OCI-LY3 (cell line): ENCODE data around the gene CD96.

Experiments
- CTCF ChIP-seq: fragments of 200-600, 300-600 bp; sonication (generic); IDR thresholded peaks from 2 replicates; pipeline ENCODE4 v1.5.1; 2014; ENCODE audit warnings: antibody characterized with exemption, low read length, low read depth
- EZH2phosphoT487 ChIP-seq: fragments of 200-600 bp; shearing (Covaris generic); IDR thresholded peaks from 2 replicates; pipeline ENCODE4 v1.6.1; 2018; ENCODE audit warnings: antibody characterized with exemption, mixed run types, low read depth

GRCh38 chr3:111592143-111592542 lies 50.1 kb downstream of the CD96 start:
- no peak for TF ChIP-seq CTCF
- no peak for TF ChIP-seq EZH2phosphoT487
